Naive thymus-derived CD8-positive, alpha-beta T cell (primary cell): ENCODE measurements around the gene ABCG1. TPM values are rescaled to one million over a fixed set of nuclear protein-coding genes. Genes with fewer than 3 reads are reported as not detected.

Experiments used
- ATAC-seq, 2 donors: fragments of 150-1000 bp; cut with Tn5 transposase in 1 of 2; sonication (Bioruptor Pico), chemical (Tn5 transposase) in 1 of 2; 1 replicate in 1 of 2; 2 replicates in 1 of 2; pipeline ENCODE4 v1.10.0; 2021; ENCODE audit warnings: mild to moderate bottlenecking in 2 of 2, moderate library complexity in 2 of 2
- POLR2A ChIA-PET: fragments of 350-600 bp; sonication (Branson Sonifier 250); formaldehyde crosslinking; loops from one replicate; lab custom pipeline; 2021; ENCODE audit warnings: antibody characterized with exemption; lab: Charles Lee
- DNase-seq, 10 donors: peaks; one replicate each; pipeline versions ENCODE4 v3.0.0 to v3.0.0-alpha.2; 2020 to 2022
- H3K27ac Mint-ChIP-seq, 10 donors: one replicate each; pipeline ENCODE4 v1.8.0; 2020 to 2022; ENCODE audit warnings: mild to moderate bottlenecking in 10 of 10, mixed read lengths in 10 of 10, moderate library complexity in 4 of 10, inconsistent platforms in 1 of 10
- H3K27me3 Mint-ChIP-seq, 5 donors: one replicate each; pipeline ENCODE4 v1.8.0; 2021 to 2022; ENCODE audit warnings: mixed read lengths in 5 of 5
- H3K36me3 Mint-ChIP-seq, 3 donors: one replicate each; pipeline ENCODE4 v1.8.0; 2020 to 2022; ENCODE audit warnings: mixed read lengths in 3 of 3, mild to moderate bottlenecking in 2 of 3, inconsistent platforms in 1 of 3
- H3K4me1 Mint-ChIP-seq, 4 donors: one replicate each; pipeline ENCODE4 v1.8.0; 2021 to 2022; ENCODE audit warnings: mixed read lengths in 4 of 4
- H3K4me3 Mint-ChIP-seq, 10 donors: one replicate each; pipeline ENCODE4 v1.8.0; 2020 to 2022; ENCODE audit warnings: mild to moderate bottlenecking in 10 of 10, mixed read lengths in 10 of 10, moderate library complexity in 6 of 10, inconsistent platforms in 1 of 10
- H3K9me3 Mint-ChIP-seq, 9 donors: one replicate each; pipeline ENCODE4 v1.8.0; 2020 to 2022; ENCODE audit warnings: mixed read lengths in 9 of 9, mild to moderate bottlenecking in 3 of 9, inconsistent platforms in 1 of 9, moderate library complexity in 1 of 9
- polyA plus RNA-seq, 3 donors: library from polyadenylated mRNA; unstranded; fragments of 300-500 nt; fragmentation: Illumina TruSeq; gene quantifications; one replicate each; pipeline ENCODE4 v1.2.3, GENCODE V29; 2021
- total RNA-seq, 8 experiments: library from RNA in 2 of 8; stranded (reverse) in 2 of 8; gene quantifications; one replicate each; pipeline ENCODE4 v1.2.3 and lab custom pipeline; 2021 to 2026

ABCG1 gene
- total and polyA plus RNA-seq, 5 experiments from 2014 or later = 0.93 to 17.5 (median 11.2) TPM

GRCh38 chr21:42294273-42294880 lies 75.4 kb downstream of the ABCG1 start:
- POLR2A ChIA-PET = no interaction called here
- no peak for ATAC-seq
- Mint-ChIP-seq H3K4me1 (peaks cover 2 to 4% (median 3%) of the 10 kb centered on the region in 4 donors), H3K36me3 (peaks cover 5 to 58% (median 23%) of the 10 kb centered on the region in 3 donors), H3K9me3 (no peaks in the 10 kb centered on the region), H3K27me3 (no peaks in the 10 kb centered on the region), H3K4me3 (no peak overlapping the region), H3K27ac (peak overlapping the region in 2 of 10 donors; percentile 35 to 73)
- DNase-seq = no peak

GRCh38 chr21:42295845-42296244 lies 76.9 kb downstream of the ABCG1 start:
- Mint-ChIP-seq H3K4me1 (peaks cover 3 to 17% (median 10%) of the 10 kb centered on the region in 4 donors), H3K36me3 (peaks cover 5 to 43% (median 19%) of the 10 kb centered on the region in 3 donors), H3K4me3 (no peak overlapping the region), H3K9me3 (no peaks in the 10 kb centered on the region), H3K27ac (peak overlapping the region in 5 of 10 donors; percentile 8 to 73 (median 34)), H3K27me3 (no peaks in the 10 kb centered on the region)
- POLR2A ChIA-PET = interaction anchor here (0.6 to 0.7 kb wide), 3 partner anchors 144 to 665 kb away, joined by 3 read pairs; no protein-coding TSS in a partner anchor
- DNase-seq = no peak
- no peak for ATAC-seq

GRCh38 chr21:42296501-42296900 lies 77.6 kb downstream of the ABCG1 start:
- DNase-seq = no peak
- POLR2A ChIA-PET = interaction anchor here (0.6 to 0.7 kb wide), 2 partner anchors 487 to 665 kb away, joined by 3 read pairs; no protein-coding TSS in a partner anchor
- Mint-ChIP-seq H3K36me3 (peaks cover 5 to 38% (median 17%) of the 10 kb centered on the region in 3 donors), H3K9me3 (no peaks in the 10 kb centered on the region), H3K4me3 (no peak overlapping the region), H3K27ac (peak overlapping the region in 2 of 10 donors; percentile 7 to 41), H3K4me1 (peaks cover 3 to 17% (median 10%) of the 10 kb centered on the region in 4 donors), H3K27me3 (no peaks in the 10 kb centered on the region)
- no peak for ATAC-seq

- Mint-ChIP-seq H3K27me3 (no peaks in the 10 kb centered on the region), H3K4me1 (peaks cover 3 to 17% (median 10%) of the 10 kb centered on the region in 4 donors), H3K27ac (peak overlapping the region in 2 of 10 donors; percentile 29 to 41), H3K36me3 (peaks cover 5 to 36% (median 17%) of the 10 kb centered on the region in 3 donors), H3K4me3 (no peak overlapping the region), H3K9me3 (no peaks in the 10 kb centered on the region)
- DNase-seq = no peak
- ATAC-seq = no peak
- POLR2A ChIA-PET = no interaction called here
Observed at GRCh38 chr21:42297377-42297776, 78.4 kb downstream of the ABCG1 start.

- H3K27me3 Mint-ChIP-seq = no peaks in the 10 kb centered on the region
- peaks cover 3 to 17% (median 10%) of the 10 kb centered on the region in 4 donors for H3K4me1 Mint-ChIP-seq
- H3K27ac Mint-ChIP-seq = peak overlapping the region in 4 of 10 donors; percentile 29 to 58 (median 39)
- H3K9me3 Mint-ChIP-seq = no peaks in the 10 kb centered on the region
- H3K36me3 Mint-ChIP-seq = peaks cover 5 to 36% (median 17%) of the 10 kb centered on the region in 3 donors
- no peak for DNase-seq
- no peak for ATAC-seq
- no peak overlapping the region for H3K4me3 Mint-ChIP-seq
- POLR2A ChIA-PET = no interaction called here
Observed at GRCh38 chr21:42298237-42298636, 79.3 kb downstream of the ABCG1 start.

- H3K4me1 Mint-ChIP-seq = peaks cover 3 to 17% (median 10%) of the 10 kb centered on the region in 4 donors
- peak overlapping the region in 4 of 10 donors; percentile 11 to 58 (median 39) for H3K27ac Mint-ChIP-seq
- ATAC-seq = no peak
Observed at GRCh38 chr21:42298657-42299056, 79.7 kb downstream of the ABCG1 start.

GRCh38 chr21:42299324-42300044 lies 80.5 kb downstream of the ABCG1 start:
- no peaks in the 10 kb centered on the region for H3K27me3 Mint-ChIP-seq
- no peak overlapping the region for H3K4me3 Mint-ChIP-seq
- H3K36me3 Mint-ChIP-seq = peaks cover 5 to 34% (median 17%) of the 10 kb centered on the region in 3 donors
- peaks cover 3 to 17% (median 10%) of the 10 kb centered on the region in 4 donors for H3K4me1 Mint-ChIP-seq
- H3K27ac Mint-ChIP-seq = peak overlapping the region in 2 of 10 donors; percentile 40 to 45
- POLR2A ChIA-PET = interaction anchor here (0.6 kb wide), 1 partner anchor 166 kb away, joined by 4 read pairs; no protein-coding TSS in a partner anchor
- DNase-seq (peak in 3 of 10 donors; percentile 22 to 32 (median 22)), ATAC-seq (peak; percentile 35 to 75)
- no peaks in the 10 kb centered on the region for H3K9me3 Mint-ChIP-seq

More at GRCh38 chr21:42298657-42299056, 79.7 kb downstream of the ABCG1 start:
- H3K36me3 Mint-ChIP-seq = peaks cover 5 to 36% (median 17%) of the 10 kb centered on the region in 3 donors
- no peak overlapping the region for H3K4me3 Mint-ChIP-seq
- H3K27me3 Mint-ChIP-seq = no peaks in the 10 kb centered on the region
- no peak for DNase-seq
- no peaks in the 10 kb centered on the region for H3K9me3 Mint-ChIP-seq
- POLR2A ChIA-PET = interaction anchor here (0.6 kb wide), 1 partner anchor 165 kb away, joined by 4 read pairs; no protein-coding TSS in a partner anchor

- no peaks in the 10 kb centered on the region for H3K27me3 Mint-ChIP-seq
- no peaks in the 10 kb centered on the region for H3K9me3 Mint-ChIP-seq
- H3K4me3 Mint-ChIP-seq = no peak overlapping the region
- H3K27ac Mint-ChIP-seq = peak overlapping the region in 3 of 10 donors; percentile 28 to 68 (median 38)
- peaks cover 5 to 28% (median 12%) of the 10 kb centered on the region in 3 donors for H3K36me3 Mint-ChIP-seq
- DNase-seq (peak in 1 of 10 donors; percentile 15), ATAC-seq (no peak)
- H3K4me1 Mint-ChIP-seq = peaks cover 3 to 17% (median 10%) of the 10 kb centered on the region in 4 donors
- POLR2A ChIA-PET = no interaction called here
Observed at GRCh38 chr21:42300045-42300583, 81.2 kb downstream of the ABCG1 start.

- H3K36me3 Mint-ChIP-seq = peaks cover 0 to 20% (median 7%) of the 10 kb centered on the region in 3 donors
Observed at GRCh38 chr21:42300956-42301355, 82.0 kb downstream of the ABCG1 start.

GRCh38 chr21:42301371-42302075 lies 82.6 kb downstream of the ABCG1 start:
- POLR2A ChIA-PET = interaction anchor here (0.6 kb wide), 1 partner anchor 162 kb away, joined by 4 read pairs; no protein-coding TSS in a partner anchor
- peak overlapping the region in 3 of 10 donors; percentile 34 to 88 (median 53) for H3K27ac Mint-ChIP-seq
- H3K4me1 Mint-ChIP-seq = peaks cover 4 to 19% (median 11%) of the 10 kb centered on the region in 4 donors
- H3K4me3 Mint-ChIP-seq = no peak overlapping the region
- peaks cover 0 to 14% (median 3%) of the 10 kb centered on the region in 3 donors for H3K36me3 Mint-ChIP-seq
- H3K9me3 Mint-ChIP-seq = no peaks in the 10 kb centered on the region
- DNase-seq = no peak
- no peak for ATAC-seq
- no peaks in the 10 kb centered on the region for H3K27me3 Mint-ChIP-seq

More at GRCh38 chr21:42300956-42301355, 82.0 kb downstream of the ABCG1 start:
- peak in 1 of 10 donors; percentile 32 for DNase-seq
- ATAC-seq = no peak
- Mint-ChIP-seq H3K27me3 (no peaks in the 10 kb centered on the region), H3K27ac (peak overlapping the region in 2 of 10 donors; percentile 53 to 88), H3K9me3 (no peaks in the 10 kb centered on the region), H3K4me3 (no peak overlapping the region), H3K4me1 (peaks cover 3 to 17% (median 10%) of the 10 kb centered on the region in 4 donors)
- POLR2A ChIA-PET = no interaction called here

GRCh38 chr21:42302076-42302650 lies 83.2 kb downstream of the ABCG1 start:
- DNase-seq (no peak), ATAC-seq (no peak)
- no peaks in the 10 kb centered on the region for H3K9me3 Mint-ChIP-seq
- POLR2A ChIA-PET = interaction anchor here (0.6 kb wide), 1 partner anchor 162 kb away, joined by 4 read pairs; no protein-coding TSS in a partner anchor
- no peaks in the 10 kb centered on the region for H3K27me3 Mint-ChIP-seq
- H3K27ac Mint-ChIP-seq = peak overlapping the region in 2 of 10 donors; percentile 40 to 43
- no peak overlapping the region for H3K4me3 Mint-ChIP-seq
- H3K4me1 Mint-ChIP-seq = peaks cover 10 to 26% (median 17%) of the 10 kb centered on the region in 4 donors
- peaks cover 0 to 8% (median 0%) of the 10 kb centered on the region in 3 donors for H3K36me3 Mint-ChIP-seq
